Measurements from ENCODE around the gene REXO2. TPM values are rescaled to one million over a fixed set of nuclear protein-coding genes. Genes with fewer than 3 reads are reported as not detected.
A peak's percentile ranks its signal among the peaks of the same experiment; 100 is the strongest.

Gene REXO2
- total RNA-seq, 1 experiment from 2014 or later = 119 TPM

GRCh38 chr11:114442536-114442935 lies 3.3 kb downstream of the REXO2 start:
- no peak for TF ChIP-seq CTCF (conservative IDR thresholded peaks at IDR 0.05; ENCODE audit: low read depth, low read length)
- CTCF ChIA-PET = interaction anchor here (0.6 kb wide), 1 partner anchor 153 kb away, joined by 3 read pairs; no protein-coding TSS in a partner anchor
- no peaks in the 10 kb centered on the region for H3K9me3 ChIP-seq (ENCODE audit: low read depth, low read length, poor library complexity, severe bottlenecking)
- no peak overlapping the region for H3K4me3 ChIP-seq (ENCODE audit: low read depth, low read length, poor library complexity, severe bottlenecking)
- POLR2A ChIA-PET (ENCODE audit: low non-redundant PET) = no interaction called here
- H3K36me3 ChIP-seq (ENCODE audit: insufficient read depth, low read length, poor library complexity, severe bottlenecking) = no peaks in the 10 kb centered on the region
- no peak for DNase-seq (ENCODE audit: low spot score)
- intact Hi-C loops (cut with micrococcal nuclease; ENCODE audit: unreplicated experiment) = no loop called here
- H3K27me3 ChIP-seq (replicated peaks; ENCODE audit: insufficient read depth, low read depth, low read length, poor library complexity) = no peaks in the 10 kb centered on the region
- no peak overlapping the region for H3K27ac ChIP-seq (ENCODE audit: low read depth, low read length, poor library complexity, severe bottlenecking)
- BruUV-seq (replicated peaks) = no TSS peak
- H3K4me1 ChIP-seq (ENCODE audit: insufficient read depth, low read length, poor library complexity, severe bottlenecking) = peaks cover 3% of the 10 kb centered on the region

DNA sequence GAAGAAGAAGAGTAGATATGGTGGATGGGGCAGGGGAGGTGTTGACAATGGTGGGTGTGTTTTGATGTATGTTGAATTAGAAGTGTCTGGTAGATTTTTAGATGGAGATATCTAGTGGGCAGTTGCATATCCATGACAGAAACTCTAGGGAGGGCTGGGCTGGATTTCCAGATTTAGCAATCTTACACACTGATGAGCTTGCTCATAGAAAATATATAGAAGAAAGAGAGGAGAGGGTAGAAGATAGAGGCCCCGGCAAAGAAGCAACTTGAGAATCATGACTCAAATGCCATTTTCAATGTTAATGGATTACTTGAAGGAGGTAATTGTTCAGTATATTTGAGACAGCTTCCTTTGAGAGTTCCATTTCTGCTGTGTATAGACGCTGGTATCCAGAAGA lies 8.2 kb downstream of the REXO2 start:
- no peak for TF ChIP-seq CTCF (conservative IDR thresholded peaks at IDR 0.05; ENCODE audit: low read depth, low read length)
- no peak for TF ChIP-seq EZH2 (IDR thresholded peaks at IDR 0.05; ENCODE audit: borderline replicate concordance, low read depth, low read length, poor library complexity, severe bottlenecking)
- Histone ChIP-seq H3K27me3 (replicated peaks; ENCODE audit: insufficient read depth, low read depth, low read length, poor library complexity) (no peaks in the 10 kb centered on the region), H3K4me3 (ENCODE audit: low read depth, low read length, poor library complexity, severe bottlenecking) (no peak overlapping the region), H3K36me3 (ENCODE audit: insufficient read depth, low read length, poor library complexity, severe bottlenecking) (peaks cover 13% of the 10 kb centered on the region), H3K4me1 (ENCODE audit: insufficient read depth, low read length, poor library complexity, severe bottlenecking) (peaks cover 11% of the 10 kb centered on the region), H3K9me3 (ENCODE audit: low read depth, low read length, poor library complexity, severe bottlenecking) (no peaks in the 10 kb centered on the region), H3K27ac (ENCODE audit: low read depth, low read length, poor library complexity, severe bottlenecking) (peak overlapping the region; percentile 67)
- DNase-seq (ENCODE audit: low spot score) = no peak
- POLR2A ChIA-PET (ENCODE audit: low non-redundant PET) = interaction anchor here (0.5 to 0.7 kb wide), 2 partner anchors 45 to 416 kb away, joined by 3 read pairs; no protein-coding TSS in a partner anchor
- BruUV-seq (replicated peaks) = no TSS peak
- CTCF ChIA-PET = no interaction called here
- intact Hi-C loops (cut with micrococcal nuclease; ENCODE audit: unreplicated experiment) = no loop called here

DNA sequence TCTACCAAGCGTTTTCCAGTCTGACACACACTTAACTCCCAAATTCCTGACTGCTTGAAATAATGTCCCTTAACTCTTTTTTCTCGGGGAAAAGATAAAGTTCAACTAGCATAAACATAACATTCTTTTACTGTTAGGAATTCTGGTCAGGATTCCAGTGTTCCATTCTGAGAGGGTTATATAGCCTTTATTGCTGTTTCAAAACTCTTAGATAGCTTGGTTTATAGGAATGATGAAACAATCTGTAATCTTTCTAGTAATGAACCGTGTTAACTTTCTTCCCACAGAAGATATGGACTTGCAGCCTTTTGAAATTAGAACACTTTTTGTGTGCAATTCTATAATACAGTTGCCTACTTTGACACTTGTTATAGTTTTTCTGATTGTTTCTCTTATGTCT lies 8.6 kb downstream of the REXO2 start:
- H3K4me3 ChIP-seq (ENCODE audit: low read depth, low read length, poor library complexity, severe bottlenecking) = no peak overlapping the region
- H3K36me3 ChIP-seq (ENCODE audit: insufficient read depth, low read length, poor library complexity, severe bottlenecking) = peaks cover 13% of the 10 kb centered on the region
- no peaks in the 10 kb centered on the region for H3K27me3 ChIP-seq (replicated peaks; ENCODE audit: insufficient read depth, low read depth, low read length, poor library complexity)
- POLR2A ChIA-PET (ENCODE audit: low non-redundant PET) = interaction anchor here (0.5 kb wide), 1 partner anchor 46 kb away, joined by 3 read pairs; no protein-coding TSS in a partner anchor
- CTCF ChIA-PET = no interaction called here
- H3K4me1 ChIP-seq (ENCODE audit: insufficient read depth, low read length, poor library complexity, severe bottlenecking) = peaks cover 11% of the 10 kb centered on the region
- BruUV-seq (replicated peaks) = no TSS peak
- intact Hi-C loops (cut with micrococcal nuclease; ENCODE audit: unreplicated experiment) = no loop called here
- H3K9me3 ChIP-seq (ENCODE audit: low read depth, low read length, poor library complexity, severe bottlenecking) = no peaks in the 10 kb centered on the region
- H3K27ac ChIP-seq (ENCODE audit: low read depth, low read length, poor library complexity, severe bottlenecking) = peak overlapping the region; percentile 67
- DNase-seq (ENCODE audit: low spot score) = peak; percentile 23
- TF ChIP-seq EZH2 (IDR thresholded peaks at IDR 0.05; ENCODE audit: borderline replicate concordance, low read depth, low read length, poor library complexity, severe bottlenecking) = no peak
- TF ChIP-seq CTCF (conservative IDR thresholded peaks at IDR 0.05; ENCODE audit: low read depth, low read length) = no peak

Data from A673 (cell line).